Neural cell (in vitro differentiated cells): ENCODE measurements around the gene DNMT3A. TPM values are rescaled to one million over a fixed set of nuclear protein-coding genes. Genes with fewer than 3 reads are reported as not detected.

Experiments used
- H2AFZ ChIP-seq: fragments of 200-600, 300-800 bp; sonication (generic), shearing (Covaris generic); 2 replicates; pipeline ENCODE4 v1.6.0; 2014; ENCODE audit warnings: low read depth, mild to moderate bottlenecking, antibody characterized with exemption, low read length, moderate library complexity
- H3F3A ChIP-seq: fragments of 200-600 bp; shearing (Covaris generic); 2 replicates; pipeline ENCODE4 v1.6.1; 2016; ENCODE audit warnings: mild to moderate bottlenecking, moderate library complexity, mixed read lengths, antibody characterized with exemption, low read length; ENCODE audit not compliant: insufficient read depth, poor library complexity, severe bottlenecking
- H3K27ac ChIP-seq: fragments of 200-600, 300-800 bp; sonication (generic), shearing (Covaris generic); 2 replicates; pipeline ENCODE4 v1.5.1; 2014; ENCODE audit warnings: mild to moderate bottlenecking, low read length, moderate library complexity
- H3K27me3 ChIP-seq: fragments of 300-800, 200-600 bp; sonication (generic), shearing (Covaris generic); 2 replicates; pipeline ENCODE4 v1.6.0; 2014; ENCODE audit warnings: mild to moderate bottlenecking, low read depth, low read length, moderate library complexity; ENCODE audit not compliant: insufficient read depth
- H3K36me3 ChIP-seq: fragments of 300-800, 200-600 bp; sonication (generic), shearing (Covaris generic); 2 replicates; pipeline ENCODE4 v1.5.1; 2014; ENCODE audit warnings: mild to moderate bottlenecking, antibody characterized with exemption, low read length, moderate library complexity; ENCODE audit not compliant: insufficient read depth
- H3K4me2 ChIP-seq: fragments of 300-800, 200-600 bp; sonication (generic), shearing (Covaris generic); 2 replicates; pipeline ENCODE4 v1.6.0; 2014; ENCODE audit warnings: mild to moderate bottlenecking, low read length
- H3K4me3 ChIP-seq: fragments of 300-800, 200-600 bp; sonication (generic), shearing (Covaris generic); 2 replicates; pipeline ENCODE4 v1.5.1; 2014; ENCODE audit warnings: mild to moderate bottlenecking, low read length, moderate library complexity
- H3K79me2 ChIP-seq: fragments of 200-600 bp; shearing (Covaris generic); replicated peaks from 2 replicates; pipeline ENCODE4 v1.6.0; 2014; ENCODE audit warnings: mild to moderate bottlenecking, low read length, moderate library complexity; ENCODE audit not compliant: insufficient read depth
- H3K9ac ChIP-seq: fragments of 300-800, 200-600 bp; sonication (generic), shearing (Covaris generic); 2 replicates; pipeline ENCODE4 v1.6.1; 2016; ENCODE audit warnings: mild to moderate bottlenecking, low read length, mixed read lengths
- H3K9me2 ChIP-seq: fragments of 200-600 bp; shearing (Covaris generic); 2 replicates; pipeline ENCODE4 v1.6.1; 2016; ENCODE audit warnings: mild to moderate bottlenecking, low read length, mixed read lengths; ENCODE audit not compliant: insufficient read depth
- H3K9me3 ChIP-seq: fragments of 200-600, 300-800 bp; sonication (generic), shearing (Covaris generic); 2 replicates; pipeline ENCODE4 v1.6.1; 2016; ENCODE audit warnings: mild to moderate bottlenecking, mixed run types, low read length, moderate library complexity, mixed read lengths
- H4K20me1 ChIP-seq: fragments of 200-600 bp; shearing (Covaris generic); 2 replicates; pipeline ENCODE4 v1.6.1; 2016; ENCODE audit warnings: mild to moderate bottlenecking, mixed run types; ENCODE audit not compliant: insufficient read depth
- CTCF ChIP-seq: fragments of 450-650 bp; IDR thresholded peaks from 2 replicates; pipeline ENCODE4 v1.5.1; 2014; ENCODE audit warnings: antibody characterized with exemption, mild to moderate bottlenecking, moderate library complexity; ENCODE audit not compliant: poor library complexity, severe bottlenecking
- EP300 ChIP-seq: fragments of 450-650 bp; conservative IDR thresholded peaks from 2 replicates; pipeline ENCODE4 v1.6.1; 2014; ENCODE audit warnings: antibody characterized with exemption, mild to moderate bottlenecking, moderate library complexity; ENCODE audit not compliant: poor library complexity, severe bottlenecking
- EZH2 ChIP-seq: fragments of 200-600, 300-800 bp; shearing (Covaris generic), sonication (generic); IDR thresholded peaks from 2 replicates; pipeline ENCODE4 v1.6.1; 2014; ENCODE audit warnings: antibody characterized with exemption, low read length, borderline replicate concordance, mild to moderate bottlenecking; ENCODE audit not compliant: insufficient read depth, poor library complexity, severe bottlenecking
- MXI1 ChIP-seq: fragments of 450-650 bp; conservative IDR thresholded peaks from 2 replicates; pipeline ENCODE4 v1.6.1; 2014; ENCODE audit warnings: antibody characterized with exemption, mild to moderate bottlenecking; ENCODE audit not compliant: poor library complexity, severe bottlenecking
- POLR2AphosphoS5 ChIP-seq: IDR thresholded peaks from 2 replicates; pipeline ENCODE4 v1.6.1; 2012
- RAD21 ChIP-seq: fragments of 450-650 bp; conservative IDR thresholded peaks from 2 replicates; pipeline ENCODE4 v1.6.1; 2014; ENCODE audit warnings: antibody characterized with exemption, mild to moderate bottlenecking, moderate library complexity
- REST ChIP-seq: IDR thresholded peaks from 2 replicates; pipeline ENCODE4 v1.6.1; 2012; ENCODE audit warnings: borderline replicate concordance
- SMC3 ChIP-seq: fragments of 450-650 bp; conservative IDR thresholded peaks from 2 replicates; pipeline ENCODE4 v1.6.1; 2014; ENCODE audit warnings: antibody characterized with exemption, mild to moderate bottlenecking, moderate library complexity; ENCODE audit not compliant: poor library complexity
- TAF1 ChIP-seq: IDR thresholded peaks from 2 replicates; pipeline ENCODE4 v1.6.1; 2012; ENCODE audit warnings: low read depth
- polyA plus RNA-seq: library from polyadenylated mRNA; depleted of rRNA; stranded (reverse); fragments of >200 nt; gene quantifications from 2 replicates; pipeline ENCODE4 v1.2.3, GENCODE V29; 2014

DNMT3A gene
- polyA plus RNA-seq, 1 donor from 2014 or later: 33.0 TPM

- Histone ChIP-seq H3K9me2 (no peaks in the 10 kb centered on the region), H3F3A (no peaks in the 10 kb centered on the region), H4K20me1 (no peaks in the 10 kb centered on the region), H3K9ac (no peak overlapping the region), H2AFZ (no peak overlapping the region), H3K4me2 (no peak overlapping the region), H3K36me3 (no peaks in the 10 kb centered on the region), H3K4me3 (no peak overlapping the region), H3K27ac (no peak overlapping the region), H3K9me3 (no peaks in the 10 kb centered on the region), H3K79me2 (no peaks in the 10 kb centered on the region), H3K27me3 (no peaks in the 10 kb centered on the region)
- TF ChIP-seq EZH2 (no peak), SMC3 (no peak), MXI1 (no peak), REST (no peak), RAD21 (no peak), TAF1 (no peak), EP300 (no peak), CTCF (no peak), POLR2AphosphoS5 (no peak)
These were observed 62.6 kb downstream of the DNMT3A start for GRCh38 chr2:25279091-25279651.

GRCh38 chr2:25276569-25277465 is 64.9 kb downstream of the DNMT3A start:
- no peaks in the 10 kb centered on the region for H3K9me2 ChIP-seq
- no peak overlapping the region for H3K4me2 ChIP-seq
- H3K27me3 ChIP-seq: no peaks in the 10 kb centered on the region
- no peaks in the 10 kb centered on the region for H3K36me3 ChIP-seq
- no peak overlapping the region for H3K9ac ChIP-seq
- no peak for TF ChIP-seq POLR2AphosphoS5
- no peak for TF ChIP-seq EZH2
- no peak for TF ChIP-seq CTCF
- TF ChIP-seq EP300: no peak
- no peak for TF ChIP-seq MXI1
- no peak for TF ChIP-seq RAD21
- no peak for TF ChIP-seq REST
- no peak for TF ChIP-seq TAF1
- no peak for TF ChIP-seq SMC3
- no peak overlapping the region for H3K27ac ChIP-seq
- no peak overlapping the region for H2AFZ ChIP-seq
- no peaks in the 10 kb centered on the region for H3K79me2 ChIP-seq
- no peak overlapping the region for H3K4me3 ChIP-seq
- H4K20me1 ChIP-seq: no peaks in the 10 kb centered on the region
- H3F3A ChIP-seq: no peaks in the 10 kb centered on the region
- H3K9me3 ChIP-seq: no peaks in the 10 kb centered on the region
